ENCODE data around the gene LSM14A. TPM values are rescaled to one million over a fixed set of nuclear protein-coding genes. Genes with fewer than 3 reads are reported as not detected.
"Not testable (repeated sequence)": the region's sequence is repeated elsewhere in the genome, so short reads cannot be mapped to it uniquely, and the experiment has no call there.

Gene LSM14A
- total RNA-seq, 1 experiment from 2014 or later = 171 TPM

DNA sequence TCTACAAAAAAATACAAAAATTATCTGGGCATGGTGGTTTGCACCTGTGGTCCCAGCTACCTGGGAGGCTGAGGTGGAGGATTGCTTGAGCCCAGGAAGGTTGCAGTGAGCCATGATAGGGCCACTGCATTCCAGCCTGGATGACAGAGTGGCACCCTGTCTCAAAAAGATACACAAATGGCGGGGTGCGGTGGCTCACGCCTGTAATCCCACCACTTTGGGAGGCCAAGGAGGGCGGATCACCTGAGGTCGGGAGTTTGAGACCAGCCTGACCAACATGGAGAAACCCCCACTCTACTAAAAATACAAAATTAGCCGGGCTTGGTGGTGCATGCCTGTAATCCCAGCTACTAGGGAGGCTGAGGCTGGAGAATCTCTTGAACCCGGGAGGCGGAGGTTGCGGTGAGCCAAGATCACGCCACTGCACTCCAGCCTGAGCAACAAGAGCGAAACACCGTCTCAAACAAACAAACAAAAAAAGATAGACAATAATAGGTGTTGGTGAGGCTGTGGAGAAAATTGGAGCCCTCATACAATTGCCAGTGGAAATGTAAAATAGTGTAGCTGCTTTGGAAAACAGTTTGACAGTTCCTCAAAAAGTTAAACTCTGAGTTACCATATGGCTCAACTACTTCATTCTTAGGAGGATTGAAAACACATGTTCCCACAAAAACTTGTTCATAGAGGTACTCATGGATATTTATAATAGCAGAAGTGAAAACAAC, 2.7 kb upstream of the LSM14A start:
- not testable (repeated sequence) for H3K27ac ChIP-seq (ENCODE audit: low read length); H3K9me2 ChIP-seq (replicated peaks; ENCODE audit: insufficient read depth, low read length); H3K4me3 ChIP-seq (ENCODE audit: low read length); H3K9me3 ChIP-seq (ENCODE audit: low read length); H3K4me2 ChIP-seq (ENCODE audit: low read depth, low read length, poor library complexity, severe bottlenecking); H4K20me1 ChIP-seq (ENCODE audit: insufficient read depth, low read depth, low read length); H3K9ac ChIP-seq (ENCODE audit: low read length); H3K27me3 ChIP-seq (ENCODE audit: low read length); H3K36me3 ChIP-seq (ENCODE audit: insufficient read depth, low read length)
- H2AFZ ChIP-seq (ENCODE audit: low read length) = peak overlapping the region; percentile 96; the same call in 1 of the 2 replicates
- H3K79me2 ChIP-seq (ENCODE audit: low read length) = peaks cover 23% of the 10 kb centered on the region
- H3K4me1 ChIP-seq (ENCODE audit: low read length) = peaks cover 31% of the 10 kb centered on the region
- peak; percentile 40 for DNase-seq

DNA sequence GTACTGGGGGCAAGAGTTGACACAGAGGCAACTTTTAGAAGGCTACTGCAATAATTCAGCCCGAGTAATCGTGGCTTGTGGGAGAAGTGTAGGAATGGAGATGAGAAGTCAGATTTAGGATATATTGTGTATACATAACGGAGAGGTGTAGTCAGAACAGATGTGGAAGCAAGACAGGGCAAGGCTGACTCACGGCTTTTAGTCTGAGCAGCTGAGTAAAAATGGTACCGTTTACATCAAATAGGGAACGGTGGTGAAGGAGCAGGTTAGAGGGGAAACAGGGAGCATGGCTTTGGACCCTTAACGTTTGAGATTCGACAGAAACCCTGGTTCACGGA, 796 bp upstream of the LSM14A start:
- peaks cover 42% of the 10 kb centered on the region for H3K79me2 ChIP-seq (ENCODE audit: low read length)
- H3K36me3 ChIP-seq (ENCODE audit: insufficient read depth, low read length) = peaks cover 9% of the 10 kb centered on the region
- no peaks in the 10 kb centered on the region for H3K27me3 ChIP-seq (ENCODE audit: low read length)
- peak overlapping the region; percentile 1; the same call in 1 of the 2 replicates for H2AFZ ChIP-seq (ENCODE audit: low read length)
- DNase-seq = no peak
- H3K4me2 ChIP-seq (ENCODE audit: low read depth, low read length, poor library complexity, severe bottlenecking) = peak overlapping the region; percentile 67
- no peaks in the 10 kb centered on the region for H3K9me3 ChIP-seq (ENCODE audit: low read length)
- H3K9ac ChIP-seq (ENCODE audit: low read length) = peak overlapping the region; percentile 95
- peak overlapping the region; percentile 80 for H3K4me3 ChIP-seq (ENCODE audit: low read length)
- H3K9me2 ChIP-seq (replicated peaks; ENCODE audit: insufficient read depth, low read length) = no peaks in the 10 kb centered on the region
- peak overlapping the region; percentile 85 for H3K27ac ChIP-seq (ENCODE audit: low read length)
- peaks cover 10% of the 10 kb centered on the region for H4K20me1 ChIP-seq (ENCODE audit: insufficient read depth, low read depth, low read length)
- H3K4me1 ChIP-seq (ENCODE audit: low read length) = peaks cover 49% of the 10 kb centered on the region

GRCh38 chr19:34172661-34173192, 423 bp downstream of the LSM14A start:
- Histone ChIP-seq H2AFZ (ENCODE audit: low read length) (no peak overlapping the region), H3K27ac (ENCODE audit: low read length) (peak overlapping the region; percentile 85), H3K36me3 (ENCODE audit: insufficient read depth, low read length) (peaks cover 17% of the 10 kb centered on the region), H3K4me3 (ENCODE audit: low read length) (peak overlapping the region; percentile 80), H3K9ac (ENCODE audit: low read length) (peak overlapping the region; percentile 95), H3K4me1 (ENCODE audit: low read length) (peaks cover 61% of the 10 kb centered on the region), H3K27me3 (ENCODE audit: low read length) (no peaks in the 10 kb centered on the region), H3K9me2 (replicated peaks; ENCODE audit: insufficient read depth, low read length) (no peaks in the 10 kb centered on the region), H3K79me2 (ENCODE audit: low read length) (peaks cover 54% of the 10 kb centered on the region), H4K20me1 (ENCODE audit: insufficient read depth, low read depth, low read length) (peaks cover 23% of the 10 kb centered on the region), H3K4me2 (ENCODE audit: low read depth, low read length, poor library complexity, severe bottlenecking) (peak overlapping the region; percentile 69), H3K9me3 (ENCODE audit: low read length) (no peaks in the 10 kb centered on the region)
- no peak for DNase-seq

- peak overlapping the region; percentile 80 for H3K4me3 ChIP-seq (ENCODE audit: low read length)
- H3K27me3 ChIP-seq (ENCODE audit: low read length) = no peaks in the 10 kb centered on the region
- H3K4me2 ChIP-seq (ENCODE audit: low read depth, low read length, poor library complexity, severe bottlenecking) = peak overlapping the region; percentile 69
- H3K9ac ChIP-seq (ENCODE audit: low read length) = peak overlapping the region; percentile 95
- no peak overlapping the region for H2AFZ ChIP-seq (ENCODE audit: low read length)
- peak overlapping the region; percentile 85 for H3K27ac ChIP-seq (ENCODE audit: low read length)
- H3K4me1 ChIP-seq (ENCODE audit: low read length) = peaks cover 68% of the 10 kb centered on the region
- peaks cover 60% of the 10 kb centered on the region for H3K79me2 ChIP-seq (ENCODE audit: low read length)
- no peaks in the 10 kb centered on the region for H3K9me3 ChIP-seq (ENCODE audit: low read length)
- H4K20me1 ChIP-seq (ENCODE audit: insufficient read depth, low read depth, low read length) = peaks cover 26% of the 10 kb centered on the region
- H3K9me2 ChIP-seq (replicated peaks; ENCODE audit: insufficient read depth, low read length) = no peaks in the 10 kb centered on the region
- peaks cover 18% of the 10 kb centered on the region for H3K36me3 ChIP-seq (ENCODE audit: insufficient read depth, low read length)
- DNase-seq = peak; percentile 72
These were observed 1.1 kb downstream of the LSM14A start for GRCh38 chr19:34173193-34173956.

- Histone ChIP-seq H3K4me2 (ENCODE audit: low read depth, low read length, poor library complexity, severe bottlenecking) (peak overlapping the region; percentile 69), H3K79me2 (ENCODE audit: low read length) (peaks cover 78% of the 10 kb centered on the region), H3K4me1 (ENCODE audit: low read length) (peaks cover 70% of the 10 kb centered on the region), H3K36me3 (ENCODE audit: insufficient read depth, low read length) (peaks cover 22% of the 10 kb centered on the region), H3K9ac (ENCODE audit: low read length) (peak overlapping the region; percentile 95), H3K27ac (ENCODE audit: low read length) (peak overlapping the region; percentile 85; the same call in 1 of the 2 replicates), H4K20me1 (ENCODE audit: insufficient read depth, low read depth, low read length) (peaks cover 44% of the 10 kb centered on the region), H3K4me3 (ENCODE audit: low read length) (peak overlapping the region; percentile 80)
- not testable (repeated sequence) for H3K9me3 ChIP-seq (ENCODE audit: low read length); H2AFZ ChIP-seq (ENCODE audit: low read length); H3K9me2 ChIP-seq (replicated peaks; ENCODE audit: insufficient read depth, low read length); DNase-seq; H3K27me3 ChIP-seq (ENCODE audit: low read length)
These were observed 2.9 kb downstream of the LSM14A start for GRCh38 chr19:34175173-34175572.

DNA sequence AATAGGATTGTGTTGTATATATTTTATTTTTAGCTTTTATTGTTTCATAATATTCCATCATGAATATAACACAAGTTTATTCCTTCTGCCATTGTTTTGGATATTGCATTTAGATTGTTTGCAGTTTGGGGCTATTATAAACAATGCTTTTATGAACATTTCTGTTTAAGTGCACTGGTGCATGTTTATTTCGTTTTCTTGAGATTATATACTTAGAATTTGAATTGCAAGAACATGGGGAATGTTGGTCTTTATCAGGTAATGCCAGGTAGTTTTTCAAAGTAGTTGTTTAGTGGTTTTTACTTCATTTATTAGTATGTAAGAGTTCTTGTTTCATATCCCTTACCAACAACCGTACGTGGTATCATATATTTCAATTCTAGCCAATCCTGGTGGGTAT, 4.3 kb downstream of the LSM14A start:
- H3K9me3 ChIP-seq (ENCODE audit: low read length) = no peaks in the 10 kb centered on the region
- H3K27ac ChIP-seq (ENCODE audit: low read length) = peak overlapping the region; percentile 85
- H3K4me2 ChIP-seq (ENCODE audit: low read depth, low read length, poor library complexity, severe bottlenecking) = peak overlapping the region; percentile 69
- no peak overlapping the region for H2AFZ ChIP-seq (ENCODE audit: low read length)
- no peak for DNase-seq
- peaks cover 34% of the 10 kb centered on the region for H3K36me3 ChIP-seq (ENCODE audit: insufficient read depth, low read length)
- H3K9ac ChIP-seq (ENCODE audit: low read length) = no peak overlapping the region
- H3K9me2 ChIP-seq (replicated peaks; ENCODE audit: insufficient read depth, low read length) = no peaks in the 10 kb centered on the region
- H3K79me2 ChIP-seq (ENCODE audit: low read length) = peaks cover 92% of the 10 kb centered on the region
- H4K20me1 ChIP-seq (ENCODE audit: insufficient read depth, low read depth, low read length) = peaks cover 58% of the 10 kb centered on the region
- H3K4me3 ChIP-seq (ENCODE audit: low read length) = peak overlapping the region; percentile 80
- peaks cover 60% of the 10 kb centered on the region for H3K4me1 ChIP-seq (ENCODE audit: low read length)
- H3K27me3 ChIP-seq (ENCODE audit: low read length) = no peaks in the 10 kb centered on the region

DNA sequence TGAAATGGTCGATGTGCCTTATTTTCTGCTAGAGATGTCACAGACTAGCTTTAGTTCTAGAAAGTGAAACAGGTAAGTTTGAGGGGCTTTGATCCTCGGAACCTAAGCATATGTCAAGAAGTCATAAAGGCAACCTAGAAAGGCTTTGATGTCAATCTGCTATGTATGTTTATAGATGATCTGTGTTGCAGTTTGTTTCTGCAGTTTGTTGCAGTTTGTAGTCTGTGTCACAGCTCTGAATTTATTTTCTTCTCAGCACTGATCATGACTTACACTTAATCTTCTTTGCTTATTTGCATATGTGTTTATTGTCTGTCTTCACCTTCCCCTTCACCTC, 5.9 kb downstream of the LSM14A start:
- H3K27me3 ChIP-seq (ENCODE audit: low read length) = no peaks in the 10 kb centered on the region
- H3K9me2 ChIP-seq (replicated peaks; ENCODE audit: insufficient read depth, low read length) = no peaks in the 10 kb centered on the region
- DNase-seq = no peak
- H3K4me1 ChIP-seq (ENCODE audit: low read length) = peaks cover 62% of the 10 kb centered on the region
- H2AFZ ChIP-seq (ENCODE audit: low read length) = no peak overlapping the region
- no peak overlapping the region for H3K4me3 ChIP-seq (ENCODE audit: low read length)
- peaks cover 34% of the 10 kb centered on the region for H3K36me3 ChIP-seq (ENCODE audit: insufficient read depth, low read length)
- 0 out of 2 replicates have a peak overlapping the region, but pooled peaks have one; percentile 18 for H3K27ac ChIP-seq (ENCODE audit: low read length)
- no peak overlapping the region for H3K4me2 ChIP-seq (ENCODE audit: low read depth, low read length, poor library complexity, severe bottlenecking)
- no peaks in the 10 kb centered on the region for H3K9me3 ChIP-seq (ENCODE audit: low read length)
- H3K79me2 ChIP-seq (ENCODE audit: low read length) = peaks cover 100% of the 10 kb centered on the region
- no peak overlapping the region for H3K9ac ChIP-seq (ENCODE audit: low read length)
- H4K20me1 ChIP-seq (ENCODE audit: insufficient read depth, low read depth, low read length) = peaks cover 74% of the 10 kb centered on the region

- Histone ChIP-seq H4K20me1 (ENCODE audit: insufficient read depth, low read depth, low read length) (peaks cover 76% of the 10 kb centered on the region), H3K36me3 (ENCODE audit: insufficient read depth, low read length) (peaks cover 33% of the 10 kb centered on the region), H3K4me2 (ENCODE audit: low read depth, low read length, poor library complexity, severe bottlenecking) (no peak overlapping the region), H3K4me3 (ENCODE audit: low read length) (no peak overlapping the region), H3K4me1 (ENCODE audit: low read length) (peaks cover 61% of the 10 kb centered on the region), H3K79me2 (ENCODE audit: low read length) (peaks cover 100% of the 10 kb centered on the region), H3K9me2 (replicated peaks; ENCODE audit: insufficient read depth, low read length) (no peaks in the 10 kb centered on the region), H3K9me3 (ENCODE audit: low read length) (no peaks in the 10 kb centered on the region), H3K27ac (ENCODE audit: low read length) (no peak overlapping the region), H3K27me3 (ENCODE audit: low read length) (no peaks in the 10 kb centered on the region), H3K9ac (ENCODE audit: low read length) (no peak overlapping the region), H2AFZ (ENCODE audit: low read length) (no peak overlapping the region)
- DNase-seq = no peak
These were observed 6.8 kb downstream of the LSM14A start for GRCh38 chr19:34179066-34179465.

Data from Karpas-422 (cell line).